ENCODE results near the gene C20orf204. TPM values are rescaled to one million over a fixed set of nuclear protein-coding genes. Genes with fewer than 3 reads are reported as not detected.
A peak's percentile ranks its signal among the peaks of the same experiment; 100 is the strongest.

Gene C20orf204
- total and polyA plus RNA-seq, 9 of the 15 experiments (the other 6 are each of a cell fraction or from before 2014, with no cell fraction given) = 0.11 to 1.1 (median 0.36) TPM; not detected in 2

DNA sequence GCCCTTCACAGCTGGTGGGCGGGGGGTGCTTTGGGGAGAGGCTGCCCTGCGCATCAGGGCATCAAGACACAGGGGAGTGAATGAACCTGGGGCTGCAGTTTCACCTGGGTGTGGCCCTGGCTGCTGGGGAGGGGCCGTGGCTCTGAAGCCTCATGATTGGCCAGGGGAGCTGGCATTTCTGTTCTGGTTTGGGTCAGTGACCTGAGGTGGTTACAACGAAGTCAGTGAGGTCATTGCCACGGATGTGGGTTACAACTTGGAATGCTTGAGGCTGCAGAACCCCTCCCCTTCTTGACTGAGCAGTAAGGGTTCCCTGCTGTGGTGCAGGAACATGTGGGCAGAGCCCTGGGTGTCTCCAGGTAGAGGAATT is 30.0 kb downstream of the C20orf204 start (continued):
- TF ChIP-seq ZNF586 (CRISPR knock-in tag; conservative IDR thresholded peaks at IDR 0.05) = no peak
- no peak for TF ChIP-seq ZFP1 (CRISPR knock-in tag; IDR thresholded peaks at IDR 0.05)
- no peak for TF ChIP-seq EHMT2 (IDR thresholded peaks at IDR 0.05)
- TF ChIP-seq HMG20A (CRISPR knock-in tag; conservative IDR thresholded peaks at IDR 0.05) = no peak
- TF ChIP-seq CTBP1 (IDR thresholded peaks at IDR 0.05; ENCODE audit: borderline replicate concordance) = peak; percentile 30; the same call in 1 of the 2 replicates
- no peak for TF ChIP-seq ZFX (CRISPR knock-in tag; IDR thresholded peaks at IDR 0.05)
- peak in 1 of 2 experiments; percentile 80; a peak in 2 of 4 replicates for TF ChIP-seq TEAD1 (CRISPR knock-in tag; IDR thresholded peaks at IDR 0.05)
- no peak for TF ChIP-seq CHCHD3 (CRISPR knock-in tag; IDR thresholded peaks at IDR 0.05)

DNA sequence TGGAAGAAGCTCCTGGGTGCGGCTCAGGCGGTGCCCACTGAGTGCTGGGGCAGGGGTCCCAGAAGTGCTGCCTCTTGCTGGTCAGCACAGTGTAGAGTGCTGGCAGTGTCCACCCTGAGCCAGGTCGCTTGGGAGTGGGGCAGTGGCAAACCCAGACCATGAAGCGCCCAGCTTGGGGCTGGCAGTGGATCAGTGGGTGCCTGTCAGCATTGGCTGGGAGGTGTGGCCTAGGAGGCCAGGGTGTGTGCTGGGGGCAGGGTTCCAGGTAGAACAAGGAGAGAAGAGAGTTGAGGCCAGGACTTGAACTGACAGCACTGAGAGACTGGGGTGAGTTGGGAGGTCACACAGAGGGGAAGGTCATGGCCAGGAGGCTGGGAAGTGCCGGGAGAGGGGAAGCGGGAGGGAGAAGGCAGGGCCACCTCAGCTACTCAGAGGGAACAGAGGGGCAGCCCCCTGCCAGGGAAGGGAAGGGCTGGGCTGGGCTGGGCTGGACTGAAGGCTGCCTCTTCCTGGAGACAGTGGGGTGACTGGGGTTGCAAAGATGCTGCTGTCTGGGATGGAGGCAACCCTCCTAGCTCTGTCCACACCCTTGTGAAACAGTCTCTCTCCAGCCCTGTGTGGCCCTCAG is 31.1 kb downstream of the C20orf204 start:
- Histone ChIP-seq H3K36me3 (ENCODE audit: control insufficient read depth, insufficient read depth, low read length) (no peaks in the 10 kb centered on the region), H3K27me3 (ENCODE audit: control insufficient read depth in 2 of 2, insufficient read depth in 2 of 2, low read length in 2 of 2) (no peaks in the 10 kb centered on the region), H2AFZ (ENCODE audit: low read depth, low read length) (no peak overlapping the region), H3K79me2 (ENCODE audit: control insufficient read depth, insufficient read depth, low read length) (peaks cover 4% of the 10 kb centered on the region; the same call in 2 of the 3 replicates), H3K9ac (ENCODE audit: insufficient read depth in 1 of 2, low read depth in 2 of 2, low read length in 2 of 2) (peak overlapping the region in 1 of 2 experiments; percentile 77; a peak in 2 of 4 replicates), H3K9me3 (replicated peaks; ENCODE audit: control insufficient read depth, insufficient read depth, low read depth, low read length) (no peaks in the 10 kb centered on the region), H3K4me3 (no peak overlapping the region), H3K4me2 (ENCODE audit: insufficient read depth, low read length) (no peak overlapping the region), H3K4me1 (replicated peaks in 1 of 2; ENCODE audit: control insufficient read depth in 2 of 2, insufficient read depth in 2 of 2, low read length in 2 of 2) (peaks cover 33 to 95% of the 10 kb centered on the region in 2 experiments), H3K9me1 (ENCODE audit: control insufficient read depth, insufficient read depth, low read length) (peaks cover 3% of the 10 kb centered on the region), H3K27ac (ENCODE audit: extremely low read depth, low read depth, low read length) (no peak overlapping the region), H4K20me1 (replicated peaks; ENCODE audit: control insufficient read depth, insufficient read depth, low read length) (no peaks in the 10 kb centered on the region)
- no TSS peak for BruUV-seq (replicated peaks)
- intact Hi-C loops (cut with micrococcal nuclease) (no loop called here), in situ Hi-C loops (cut with MboI) (no loop called here)
- ATAC-seq = no peak
- no peak for DNase-seq (ENCODE audit: extremely low read depth in 1 of 4, low spot score in 3 of 4)
- TF ChIP-seq POLR2G (IDR thresholded peaks at IDR 0.05; ENCODE audit: low read depth, low read length) (peak; percentile 35; the same call in 1 of the 2 replicates), RBM25 (IDR thresholded peaks at IDR 0.05; ENCODE audit: low read depth, low read length, severe bottlenecking) (no peak), CCAR2 (IDR thresholded peaks at IDR 0.05; ENCODE audit: low read depth, low read length) (no peak)
- no peak for FAIRE-seq
- ChIA-PET POLR2A (interaction anchor here (0.5 kb wide), 1 partner anchor 20 kb away, joined by 3 read pairs; no protein-coding TSS in a partner anchor), CTCF (ENCODE audit: low intra/inter-chr PET ratio) (no interaction called here)
- WGBS (ENCODE audit: insufficient coverage, low coverage, missing lambda C conversion rate) = 78% methylated on average over 6 of the region's 6 CpGs
